Endothelial cell of umbilical vein (primary cell): Measurements from ENCODE around the gene RAP1GAP2. TPM values are rescaled to one million over a fixed set of nuclear protein-coding genes. Genes with fewer than 3 reads are reported as not detected.

Experiments used
- BruUV-seq: library from RNA; stranded (reverse); fragments of 400-500 nt; replicated peaks from 2 replicates; lab custom pipeline; 2021; lab: Mats Ljungman, UMichigan
- CTCF ChIA-PET: fragments of 300-600, 350-600 bp; sonication (Branson Sonifier 250); formaldehyde crosslinking; loops from one replicate; lab custom pipeline; 2021; ENCODE audit warnings: antibody characterized with exemption, inconsistent platforms; lab: Charles Lee
- POLR2A ChIA-PET: fragments of 300-600, 350-600 bp; sonication (Branson Sonifier 250); formaldehyde crosslinking; loops from one replicate; lab custom pipeline; 2021; ENCODE audit warnings: antibody characterized with exemption, inconsistent platforms; lab: Charles Lee
- DNase-seq: peaks from one replicate; pipeline ENCODE4 v3.0.0-alpha.2; 2011; ENCODE audit warnings: low read depth, low spot score
- FAIRE-seq: peaks from 2 replicates; lab custom pipeline; 2011; peaks lifted over from hg19 to GRCh38; lab: Jason Lieb, UNC
- H2AFZ ChIP-seq: 2 replicates; pipeline ENCODE4 v1.6.0; 2012; ENCODE audit warnings: low read depth, low read length, control low read depth, inconsistent platforms
- H3K27ac ChIP-seq: 2 replicates; pipeline ENCODE4 v1.5.1; 2011; ENCODE audit warnings: low read depth, mild to moderate bottlenecking, control low read depth, low read length, moderate library complexity; ENCODE audit not compliant: insufficient read depth
- H3K27me3 ChIP-seq, 2 experiments: 2 replicates each; pipeline versions ENCODE4 v1.6.0 to v1.6.1; 2011; ENCODE audit warnings: low read length in 2 of 2, mixed read lengths in 1 of 2; ENCODE audit not compliant: control insufficient read depth in 2 of 2, insufficient read depth in 2 of 2
- H3K36me3 ChIP-seq, 2 experiments: 2 replicates in 1 of 2; 3 replicates in 1 of 2; pipeline ENCODE4 v1.5.1; 2011; ENCODE audit warnings: low read length in 2 of 2, mild to moderate bottlenecking in 1 of 2, moderate library complexity in 1 of 2; ENCODE audit not compliant: control insufficient read depth in 2 of 2, insufficient read depth in 2 of 2; ENCODE audit errors: extremely low read depth in 1 of 2
- H3K4me1 ChIP-seq: 3 replicates; pipeline ENCODE4 v1.5.1; 2011; ENCODE audit warnings: mild to moderate bottlenecking, low read length; ENCODE audit not compliant: control insufficient read depth, insufficient read depth; ENCODE audit errors: extremely low read depth
- H3K4me2 ChIP-seq: 2 replicates; pipeline ENCODE4 v1.6.1; 2011; ENCODE audit warnings: low read length, control low read depth, mixed read lengths; ENCODE audit not compliant: insufficient read depth
- H3K4me3 ChIP-seq, 3 experiments: fragments of 200-600 bp in 1 of 3; sonication (generic), shearing (Covaris generic) in 1 of 3; replicated peaks in 1 of 3; 2 replicates each; pipeline ENCODE4 v1.5.1; 2011 to 2016; ENCODE audit warnings: control low read depth in 3 of 3, low read length in 3 of 3, mild to moderate bottlenecking in 2 of 3, inconsistent platforms in 1 of 3, low read depth in 1 of 3, moderate library complexity in 1 of 3; ENCODE audit not compliant: insufficient read depth in 1 of 3
- H3K79me2 ChIP-seq: 2 replicates; pipeline ENCODE4 v1.6.0; 2012; ENCODE audit warnings: low read length, inconsistent platforms; ENCODE audit not compliant: control insufficient read depth, insufficient read depth
- H3K9ac ChIP-seq: replicated peaks from 2 replicates; pipeline ENCODE3; 2011; ENCODE audit warnings: low read length, control low read depth; ENCODE audit not compliant: insufficient read depth; ENCODE audit errors: extremely low read depth
- H3K9me1 ChIP-seq: replicated peaks from 3 replicates; pipeline ENCODE4 v1.6.0; 2011; ENCODE audit warnings: mild to moderate bottlenecking, low read length; ENCODE audit not compliant: control insufficient read depth, insufficient read depth; ENCODE audit errors: extremely low read depth
- H3K9me3 ChIP-seq: replicated peaks from 2 replicates; pipeline ENCODE4 v1.5.1; 2012; ENCODE audit warnings: low read length, inconsistent platforms; ENCODE audit not compliant: control insufficient read depth, insufficient read depth
- H4K20me1 ChIP-seq: replicated peaks from 2 replicates; pipeline ENCODE3; 2011; ENCODE audit warnings: mild to moderate bottlenecking, low read length; ENCODE audit not compliant: control insufficient read depth, insufficient read depth; ENCODE audit errors: extremely low read depth
- EZH2 ChIP-seq: IDR thresholded peaks from 2 replicates; pipeline ENCODE4 v1.6.1; 2012; ENCODE audit warnings: borderline replicate concordance, low read depth, mild to moderate bottlenecking, moderate library complexity, low read length, inconsistent platforms; ENCODE audit not compliant: severe bottlenecking
- FOS ChIP-seq: IDR thresholded peaks from 2 replicates; pipeline ENCODE4 v1.6.1; 2011; ENCODE audit warnings: mild to moderate bottlenecking, low read length, moderate library complexity, borderline replicate concordance; ENCODE audit not compliant: insufficient read depth
- GATA2 ChIP-seq: IDR thresholded peaks from 2 replicates; pipeline ENCODE4 v1.7.0; 2011; ENCODE audit warnings: low read depth, mild to moderate bottlenecking, moderate library complexity, mixed read lengths, low read length; ENCODE audit not compliant: insufficient read length, insufficient read depth
- MYC ChIP-seq: IDR thresholded peaks from one replicate; pipeline ENCODE4 v1.6.1; 2011; ENCODE audit warnings: mild to moderate bottlenecking, low read depth, low read length
- POLR2A ChIP-seq: IDR thresholded peaks from 2 replicates; pipeline ENCODE4 v1.6.1; 2012; ENCODE audit warnings: low read depth, mild to moderate bottlenecking, control low read depth, low read length
- POLR2AphosphoS5 ChIP-seq: IDR thresholded peaks from 2 replicates; pipeline ENCODE4 v1.6.1; 2012; ENCODE audit warnings: low read depth, mild to moderate bottlenecking, control low read depth, low read length, moderate library complexity; ENCODE audit not compliant: insufficient read depth
- dilution Hi-C: fragments of 300-500 bp; cut with MboI; formaldehyde crosslinking; loops from one replicate; pipeline ENCODE4 v1.15.0; 2019; ENCODE audit warnings: low sequenced_read_pairs; ENCODE audit not compliant: extremely low pct_ligation_motif_present
- intact Hi-C: fragments of 100-400 bp; cut with micrococcal nuclease; formaldehyde crosslinking; loops from one replicate; pipeline ENCODE4 v1.10.0; 2022
- polyA plus RNA-seq, 4 experiments: library from polyadenylated mRNA; depleted of rRNA in 3 of 4; stranded (reverse) in 3 of 4; unstranded in 1 of 4; fragments of >200 nt; gene quantifications; 2 replicates each; pipeline versions ENCODE4 v1.2.1 to v1.2.3, GENCODE V29; 2011 to 2012; ENCODE audit warnings: missing spikeins in 1 of 4
- total RNA-seq: library from RNA; stranded (reverse); gene quantifications from 2 replicates; pipeline ENCODE4 v1.2.3, GENCODE V29; 2021
- TF ChIP-seq, protein P1 (sequence below), 2 donors: IDR thresholded peaks; 1 replicate in 1 of 2; 2 replicates in 1 of 2; pipeline ENCODE4 v1.5.1; 2011; ENCODE audit warnings: low read length in 2 of 2, mild to moderate bottlenecking in 2 of 2, moderate library complexity in 2 of 2, control low read depth in 1 of 2, inconsistent platforms in 1 of 2, low read depth in 1 of 2; ENCODE audit not compliant: insufficient read depth in 1 of 2; ENCODE audit errors: extremely low read depth in 1 of 2
- TF ChIP-seq, protein P2 (sequence below): IDR thresholded peaks from 2 replicates; pipeline ENCODE4 v1.6.1; 2011; ENCODE audit not compliant: insufficient read depth, insufficient read length

Gene RAP1GAP2
- total and polyA plus RNA-seq, 2 donors (not counting 3 experiments of a cell fraction or from before 2014, with no cell fraction given): 1.4 to 3.6 TPM

DNA sequence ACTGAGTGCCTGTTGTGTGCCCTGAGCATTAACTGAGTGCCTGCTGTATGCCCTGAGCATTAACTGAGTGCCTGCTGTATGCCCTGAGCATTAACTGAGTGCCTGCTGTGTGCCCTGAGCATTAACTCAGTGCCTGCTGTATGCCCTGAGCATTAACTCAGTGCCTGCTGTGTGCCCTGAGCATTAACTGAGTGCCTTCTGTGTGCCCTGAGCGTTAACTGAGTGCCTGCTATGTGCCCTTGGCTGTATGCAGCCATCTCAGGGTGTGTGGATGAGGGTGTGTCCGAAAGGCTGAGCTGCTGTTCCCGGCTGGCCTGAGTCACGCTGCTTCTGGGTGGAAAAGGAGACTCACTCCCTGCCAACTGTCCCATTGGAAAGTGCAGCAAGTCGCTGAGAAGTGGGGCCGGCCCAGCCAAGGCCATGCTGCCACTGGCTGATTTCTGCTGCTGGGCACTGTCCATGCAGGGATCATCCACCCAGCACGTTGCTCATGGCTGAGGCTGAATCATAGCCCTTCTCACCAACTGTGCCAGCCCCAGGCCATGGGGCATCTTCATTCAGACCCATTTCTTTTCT is 153.3 kb downstream of the RAP1GAP2 start:
- TF ChIP-seq EZH2: no peak
- intact Hi-C loops (no loop called here), dilution Hi-C loops (no loop called here)
- no peak overlapping the region for H3K4me2 ChIP-seq
- H3K36me3 ChIP-seq: no peaks in the 10 kb centered on the region
- no peaks in the 10 kb centered on the region for H3K79me2 ChIP-seq
- no peak overlapping the region for H3K4me3 ChIP-seq
- no peak for DNase-seq
- H4K20me1 ChIP-seq: no peaks in the 10 kb centered on the region
- no TSS peak for BruUV-seq
- CTCF ChIA-PET: interaction anchor here (0.8 kb wide), 2 partner anchors 19 to 122 kb away, joined by 3 read pairs; no protein-coding TSS in a partner anchor
- H2AFZ ChIP-seq: no peak overlapping the region
- H3K9me3 ChIP-seq: no peaks in the 10 kb centered on the region
- POLR2A ChIA-PET: no interaction called here
- no peak for FAIRE-seq
- H3K4me1 ChIP-seq: peaks cover 2% of the 10 kb centered on the region
- no peak overlapping the region for H3K9ac ChIP-seq
- no peaks in the 10 kb centered on the region for H3K9me1 ChIP-seq
- H3K27ac ChIP-seq: no peak overlapping the region
- H3K27me3 ChIP-seq: peaks cover 0 to 4% of the 10 kb centered on the region in 2 experiments

DNA sequence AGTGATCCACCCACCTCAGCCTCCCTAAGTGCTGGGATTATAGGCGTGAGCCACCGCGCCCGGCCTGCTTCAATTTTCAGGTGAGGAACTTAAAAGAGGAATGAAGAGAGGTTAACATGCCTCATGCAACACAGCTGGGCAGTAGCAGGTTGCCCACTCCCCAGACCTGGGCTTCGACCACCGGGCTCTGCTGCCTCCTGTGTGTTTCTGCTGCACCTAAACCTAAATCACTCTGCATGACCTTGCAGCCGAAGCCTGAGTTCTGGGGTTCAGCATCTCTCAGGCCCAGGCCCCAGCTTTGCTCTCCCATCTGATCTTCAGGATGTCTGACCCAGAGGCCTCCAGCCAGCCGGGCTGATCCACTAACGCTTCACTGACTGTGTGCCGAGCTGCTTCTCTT is 154.6 kb downstream of the RAP1GAP2 start:
- Histone ChIP-seq H4K20me1 (no peaks in the 10 kb centered on the region), H3K9me1 (no peaks in the 10 kb centered on the region), H3K9me3 (no peaks in the 10 kb centered on the region), H3K27ac (no peak overlapping the region), H3K79me2 (no peaks in the 10 kb centered on the region), H3K4me2 (no peak overlapping the region), H3K9ac (no peak overlapping the region), H3K36me3 (no peaks in the 10 kb centered on the region), H2AFZ (no peak overlapping the region), H3K4me3 (no peak overlapping the region), H3K27me3 (peaks cover 0 to 4% of the 10 kb centered on the region in 2 experiments), H3K4me1 (peaks cover 12% of the 10 kb centered on the region)
- DNase-seq (no peak), FAIRE-seq (no peak)
- TF ChIP-seq POLR2A (no peak), POLR2AphosphoS5 (no peak), FOS (no peak), MYC (no peak), GATA2 (no peak)
- TF ChIP-seq, protein P1, sequence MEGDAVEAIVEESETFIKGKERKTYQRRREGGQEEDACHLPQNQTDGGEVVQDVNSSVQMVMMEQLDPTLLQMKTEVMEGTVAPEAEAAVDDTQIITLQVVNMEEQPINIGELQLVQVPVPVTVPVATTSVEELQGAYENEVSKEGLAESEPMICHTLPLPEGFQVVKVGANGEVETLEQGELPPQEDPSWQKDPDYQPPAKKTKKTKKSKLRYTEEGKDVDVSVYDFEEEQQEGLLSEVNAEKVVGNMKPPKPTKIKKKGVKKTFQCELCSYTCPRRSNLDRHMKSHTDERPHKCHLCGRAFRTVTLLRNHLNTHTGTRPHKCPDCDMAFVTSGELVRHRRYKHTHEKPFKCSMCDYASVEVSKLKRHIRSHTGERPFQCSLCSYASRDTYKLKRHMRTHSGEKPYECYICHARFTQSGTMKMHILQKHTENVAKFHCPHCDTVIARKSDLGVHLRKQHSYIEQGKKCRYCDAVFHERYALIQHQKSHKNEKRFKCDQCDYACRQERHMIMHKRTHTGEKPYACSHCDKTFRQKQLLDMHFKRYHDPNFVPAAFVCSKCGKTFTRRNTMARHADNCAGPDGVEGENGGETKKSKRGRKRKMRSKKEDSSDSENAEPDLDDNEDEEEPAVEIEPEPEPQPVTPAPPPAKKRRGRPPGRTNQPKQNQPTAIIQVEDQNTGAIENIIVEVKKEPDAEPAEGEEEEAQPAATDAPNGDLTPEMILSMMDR (IDR thresholded peaks at IDR 0.05; ENCODE audit: extremely low read depth in 1 of 2, insufficient read depth in 1 of 2, low read depth in 1 of 2, low read length in 2 of 2): no peak
- TF ChIP-seq, protein P2, sequence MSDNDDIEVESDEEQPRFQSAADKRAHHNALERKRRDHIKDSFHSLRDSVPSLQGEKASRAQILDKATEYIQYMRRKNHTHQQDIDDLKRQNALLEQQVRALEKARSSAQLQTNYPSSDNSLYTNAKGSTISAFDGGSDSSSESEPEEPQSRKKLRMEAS: no peak
- ChIA-PET CTCF (interaction anchor here (1.9 kb wide), 1 partner anchor 62 kb away, joined by 4 read pairs; no protein-coding TSS in a partner anchor), POLR2A (no interaction called here)
- intact Hi-C loops (no loop called here), dilution Hi-C loops (no loop called here)
- no TSS peak for BruUV-seq
